ENCODE measurements around the gene MISP.

Gene MISP

GRCh38 chr19:808423-808775, 57.5 kb downstream of the MISP start:
- DNase-seq (ENCODE audit: low read depth in 2 of 2) = no peak

GRCh38 chr19:810077-810855, 59.4 kb downstream of the MISP start:
- DNase-seq (ENCODE audit: low read depth in 2 of 2) = no peak

GRCh38 chr19:810883-811489, 60.1 kb downstream of the MISP start:
- DNase-seq (ENCODE audit: low read depth in 2 of 2) = no peak

GRCh38 chr19:811506-812048, 60.7 kb downstream of the MISP start:
- no peak for DNase-seq (ENCODE audit: low read depth in 2 of 2)

GRCh38 chr19:812049-812746, 61.3 kb downstream of the MISP start:
- no peak for DNase-seq (ENCODE audit: low read depth in 2 of 2)

GRCh38 chr19:812747-813218, 61.9 kb downstream of the MISP start:
- DNase-seq (ENCODE audit: low read depth in 2 of 2) = no peak

GRCh38 chr19:813219-814151, 62.6 kb downstream of the MISP start:
- no peak for DNase-seq (ENCODE audit: low read depth in 2 of 2)

Measured in fibroblast of skin of left biceps (primary cell).